Measurements from ENCODE around the gene DDAH1. TPM values are rescaled to one million over a fixed set of nuclear protein-coding genes. Genes with fewer than 3 reads are reported as not detected.

Gene DDAH1
- total RNA-seq, 6 experiments from 2014 or later, result 54.9 to 94.9 (median 66.2) TPM

GRCh38 chr1:85284202-85284601 is 180.8 kb downstream of the DDAH1 start:
- no peaks in the 10 kb centered on the region for H3K9me3 ChIP-seq
- intact Hi-C loops (cut with DNase I), result no loop called here
- TF ChIP-seq CTCF (IDR thresholded peaks at IDR 0.05), result no peak
- no peak for TF ChIP-seq POLR2A (IDR thresholded peaks at IDR 0.05)
- no peak for ATAC-seq
- no peaks in the 10 kb centered on the region for H3K4me1 ChIP-seq
- no peaks in the 10 kb centered on the region for H3K27me3 ChIP-seq
- no peak overlapping the region for H3K27ac ChIP-seq
- no peaks in the 10 kb centered on the region for H3K36me3 ChIP-seq
- no peak for DNase-seq
- no CpG with 5 or more reads among the region's 2 CpGs for WGBS (ENCODE audit: insufficient coverage, low coverage, low lambda C conversion rate, missing lambda C conversion rate)
- no peak overlapping the region for H3K4me3 ChIP-seq

- Histone ChIP-seq H3K9me3 (no peaks in the 10 kb centered on the region), H3K4me3 (no peak overlapping the region), H3K27ac (no peak overlapping the region), H3K4me1 (no peaks in the 10 kb centered on the region), H3K27me3 (no peaks in the 10 kb centered on the region), H3K36me3 (no peaks in the 10 kb centered on the region)
- ATAC-seq, result peak; percentile 41 to 54 (median 49)
- TF ChIP-seq CTCF (IDR thresholded peaks at IDR 0.05), result no peak
- no peak for TF ChIP-seq POLR2A (IDR thresholded peaks at IDR 0.05)
- WGBS (ENCODE audit: insufficient coverage, low coverage, low lambda C conversion rate, missing lambda C conversion rate), result 60% methylated on average over 2 of the region's 11 CpGs
- DNase-seq, result no peak
- intact Hi-C loops (cut with DNase I), result no loop called here
Measured at GRCh38 chr1:85283475-85284199, 181.3 kb downstream of the DDAH1 start.

GRCh38 chr1:85282424-85282823 is 182.5 kb downstream of the DDAH1 start:
- Histone ChIP-seq H3K27ac (no peak overlapping the region), H3K4me3 (no peak overlapping the region), H3K4me1 (peaks cover 0 to 2% (median 0%) of the 10 kb centered on the region in 4 donors), H3K27me3 (no peaks in the 10 kb centered on the region), H3K9me3 (no peaks in the 10 kb centered on the region), H3K36me3 (no peaks in the 10 kb centered on the region)
- WGBS (ENCODE audit: insufficient coverage, low coverage, low lambda C conversion rate, missing lambda C conversion rate), result no CpG with 5 or more reads among the region's 1 CpG
- intact Hi-C loops (cut with DNase I), result no loop called here
- TF ChIP-seq POLR2A (IDR thresholded peaks at IDR 0.05), result no peak
- no peak for TF ChIP-seq CTCF (IDR thresholded peaks at IDR 0.05)
- no peak for ATAC-seq
- no peak for DNase-seq

GRCh38 chr1:85280636-85281035 is 184.3 kb downstream of the DDAH1 start:
- intact Hi-C loops (cut with DNase I), result no loop called here
- Histone ChIP-seq H3K27me3 (no peaks in the 10 kb centered on the region), H3K36me3 (no peaks in the 10 kb centered on the region), H3K9me3 (no peaks in the 10 kb centered on the region), H3K4me1 (peaks cover 0 to 8% (median 0%) of the 10 kb centered on the region in 4 donors), H3K27ac (no peak overlapping the region), H3K4me3 (no peak overlapping the region)
- no peak for ATAC-seq
- DNase-seq, result no peak
- no peak for TF ChIP-seq POLR2A (IDR thresholded peaks at IDR 0.05)
- no peak for TF ChIP-seq CTCF (IDR thresholded peaks at IDR 0.05)
- 77% methylated on average over 4 of the region's 4 CpGs for WGBS (ENCODE audit: insufficient coverage, low coverage, low lambda C conversion rate, missing lambda C conversion rate)
